Measurements from ENCODE around the gene RPS6KC1.
A peak's percentile ranks its signal among the peaks of the same experiment; 100 is the strongest.
"Not testable (repeated sequence)": the region's sequence is repeated elsewhere in the genome, so short reads cannot be mapped to it uniquely, and the experiment has no call there.

Gene RPS6KC1, protein sequence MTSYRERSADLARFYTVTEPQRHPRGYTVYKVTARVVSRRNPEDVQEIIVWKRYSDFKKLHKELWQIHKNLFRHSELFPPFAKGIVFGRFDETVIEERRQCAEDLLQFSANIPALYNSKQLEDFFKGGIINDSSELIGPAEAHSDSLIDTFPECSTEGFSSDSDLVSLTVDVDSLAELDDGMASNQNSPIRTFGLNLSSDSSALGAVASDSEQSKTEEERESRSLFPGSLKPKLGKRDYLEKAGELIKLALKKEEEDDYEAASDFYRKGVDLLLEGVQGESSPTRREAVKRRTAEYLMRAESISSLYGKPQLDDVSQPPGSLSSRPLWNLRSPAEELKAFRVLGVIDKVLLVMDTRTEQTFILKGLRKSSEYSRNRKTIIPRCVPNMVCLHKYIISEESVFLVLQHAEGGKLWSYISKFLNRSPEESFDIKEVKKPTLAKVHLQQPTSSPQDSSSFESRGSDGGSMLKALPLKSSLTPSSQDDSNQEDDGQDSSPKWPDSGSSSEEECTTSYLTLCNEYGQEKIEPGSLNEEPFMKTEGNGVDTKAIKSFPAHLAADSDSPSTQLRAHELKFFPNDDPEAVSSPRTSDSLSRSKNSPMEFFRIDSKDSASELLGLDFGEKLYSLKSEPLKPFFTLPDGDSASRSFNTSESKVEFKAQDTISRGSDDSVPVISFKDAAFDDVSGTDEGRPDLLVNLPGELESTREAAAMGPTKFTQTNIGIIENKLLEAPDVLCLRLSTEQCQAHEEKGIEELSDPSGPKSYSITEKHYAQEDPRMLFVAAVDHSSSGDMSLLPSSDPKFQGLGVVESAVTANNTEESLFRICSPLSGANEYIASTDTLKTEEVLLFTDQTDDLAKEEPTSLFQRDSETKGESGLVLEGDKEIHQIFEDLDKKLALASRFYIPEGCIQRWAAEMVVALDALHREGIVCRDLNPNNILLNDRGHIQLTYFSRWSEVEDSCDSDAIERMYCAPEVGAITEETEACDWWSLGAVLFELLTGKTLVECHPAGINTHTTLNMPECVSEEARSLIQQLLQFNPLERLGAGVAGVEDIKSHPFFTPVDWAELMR

DNA sequence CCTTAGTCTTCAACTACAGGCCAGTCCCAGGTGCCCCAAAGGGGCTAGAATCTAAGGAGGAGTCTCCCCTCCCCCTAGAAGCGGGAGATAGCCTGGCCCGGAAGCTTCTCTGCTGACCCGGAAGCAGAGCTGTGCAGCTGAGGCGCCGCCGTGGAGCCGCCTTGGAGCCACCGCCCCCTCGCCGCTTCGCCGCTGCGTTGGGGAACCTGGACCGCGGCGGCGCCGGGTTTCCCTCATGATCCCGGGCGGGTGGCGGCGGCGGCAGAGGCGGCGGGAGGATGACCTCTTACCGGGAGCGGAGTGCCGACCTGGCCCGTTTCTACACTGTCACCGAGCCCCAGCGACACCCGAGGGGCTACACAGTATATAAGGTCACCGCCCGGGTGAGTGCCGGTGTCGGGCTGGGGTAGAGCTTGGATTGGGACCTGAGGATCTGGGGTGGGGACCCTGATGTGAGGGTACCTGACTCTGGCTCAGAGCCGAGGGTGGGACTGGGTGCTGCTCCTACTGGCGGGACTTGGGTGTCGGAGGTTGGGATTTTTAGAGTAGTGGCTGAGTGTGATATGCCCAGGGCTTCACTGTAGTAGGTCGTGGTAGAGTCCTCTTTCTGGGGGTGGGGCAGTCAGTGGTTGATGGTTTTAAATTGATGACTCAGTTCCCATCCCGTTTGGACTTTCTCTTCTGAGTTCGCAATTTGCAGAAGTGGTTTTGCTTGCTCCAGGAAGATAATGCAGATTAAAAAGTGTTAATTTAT is at the start of gene RPS6KC1:
TSS of gene RPS6KC1 (plus strand) at position 115 of the 754 bp plus-strand sequence. CDS start at position 279, 164 bp downstream.
- DNase-seq (ENCODE audit: low read depth in 2 of 2): peak; percentile 60

DNA sequence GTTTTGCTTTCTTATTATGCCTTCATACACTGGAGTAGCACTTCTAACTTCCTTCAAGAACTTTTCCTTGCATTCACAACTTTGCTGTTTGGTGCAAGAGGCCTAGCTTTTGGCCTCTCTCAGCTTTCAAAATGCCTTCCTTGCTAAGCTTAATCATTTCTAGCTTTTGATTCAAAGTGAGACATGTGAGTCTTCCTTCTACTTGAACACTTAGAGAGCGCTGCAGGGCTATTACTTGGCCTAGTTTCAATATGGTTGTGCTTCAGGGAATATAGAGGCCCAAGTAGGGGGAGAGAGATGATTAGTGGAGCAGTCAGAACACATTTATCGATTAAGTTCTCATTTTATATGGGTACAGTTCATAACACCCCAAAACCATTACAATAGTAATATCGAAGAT is 47.8 kb upstream of the RPS6KC1 start:
- no peak for DNase-seq (ENCODE audit: low read depth in 2 of 2)

DNA sequence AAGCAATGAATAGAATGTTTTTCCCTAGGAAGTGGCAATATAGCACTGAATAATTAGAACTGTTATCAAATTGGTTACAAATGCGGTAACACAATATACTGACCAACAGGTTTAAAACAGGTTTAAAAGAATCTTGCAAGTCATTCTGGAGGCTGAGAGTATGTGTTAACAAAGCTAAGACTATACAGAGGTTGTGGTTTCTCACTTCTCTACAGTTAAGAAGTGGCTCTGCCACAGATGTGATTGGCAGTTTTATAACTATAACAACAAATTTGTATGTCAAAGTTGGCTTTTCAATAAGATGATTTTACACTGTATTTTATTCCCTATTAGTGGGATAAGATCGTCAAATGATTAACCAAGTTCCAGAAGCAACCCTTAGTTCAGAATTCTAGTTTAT is 42.5 kb upstream of the RPS6KC1 start:
- no peak for DNase-seq (ENCODE audit: low read depth in 2 of 2)

GRCh38 chr1:213014642-213015041 is 36.4 kb upstream of the RPS6KC1 start:
- DNase-seq (ENCODE audit: low read depth in 2 of 2): no peak

- peak; percentile 95 to 96 for DNase-seq (ENCODE audit: low read depth in 2 of 2)
Measured at GRCh38 chr1:213015099-213016050, 35.7 kb upstream of the RPS6KC1 start, which contains the start of gene ANGEL2. Gene ANGEL2, minus strand, starts transcription at chr1:213015867. Its CDS starts 196 bp downstream, at chr1:213015671.

- DNase-seq (ENCODE audit: low read depth in 2 of 2): no peak
Measured at GRCh38 chr1:213017447-213018273, 33.4 kb upstream of the RPS6KC1 start.

DNA sequence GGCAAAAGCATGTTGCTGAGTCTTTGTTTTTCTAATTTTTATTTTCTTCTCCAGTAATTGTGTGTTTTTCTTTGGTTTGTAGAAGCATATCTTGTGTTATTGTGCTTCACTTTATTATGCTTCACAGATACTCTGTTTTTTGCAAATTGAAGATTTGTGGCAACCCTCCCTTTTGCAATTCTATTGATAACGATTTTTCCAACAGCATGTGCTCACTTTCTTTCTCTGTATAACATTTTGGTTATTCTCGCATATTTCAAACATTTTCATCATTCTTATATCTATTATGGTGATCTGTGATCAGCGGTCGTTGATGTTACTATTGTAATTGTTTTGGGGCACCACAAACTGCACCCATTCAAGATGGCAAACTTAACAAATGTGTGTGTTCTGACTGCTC is 31.6 kb upstream of the RPS6KC1 start:
- no peak for DNase-seq (ENCODE audit: low read depth in 2 of 2)

DNA sequence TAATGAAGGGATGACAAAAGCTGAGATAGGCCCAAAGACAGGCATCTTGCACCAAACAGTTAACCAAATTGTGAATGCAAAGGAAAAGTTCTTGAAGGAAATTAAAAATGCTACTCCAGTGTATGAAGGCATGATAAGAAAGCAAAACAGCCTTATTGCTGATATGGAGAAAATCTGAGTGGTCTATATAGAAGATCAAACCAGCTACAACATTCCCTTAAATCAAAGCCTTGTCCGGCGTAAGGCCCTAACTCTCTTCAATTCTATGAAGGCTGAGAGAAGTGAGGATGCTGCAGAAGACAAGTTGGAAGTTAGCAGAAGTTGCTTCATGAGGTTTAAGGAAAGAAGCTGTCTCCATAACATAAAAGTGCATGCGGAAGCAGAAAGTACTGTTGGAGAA is 31.0 kb upstream of the RPS6KC1 start:
- no peak for DNase-seq (ENCODE audit: low read depth in 2 of 2)

- not testable (repeated sequence) for DNase-seq (ENCODE audit: low read depth in 2 of 2)
Measured at GRCh38 chr1:213027024-213027423, 24.0 kb upstream of the RPS6KC1 start.

- DNase-seq (ENCODE audit: low read depth in 2 of 2): no peak
Measured at GRCh38 chr1:213032651-213033050, 18.4 kb upstream of the RPS6KC1 start.

DNA sequence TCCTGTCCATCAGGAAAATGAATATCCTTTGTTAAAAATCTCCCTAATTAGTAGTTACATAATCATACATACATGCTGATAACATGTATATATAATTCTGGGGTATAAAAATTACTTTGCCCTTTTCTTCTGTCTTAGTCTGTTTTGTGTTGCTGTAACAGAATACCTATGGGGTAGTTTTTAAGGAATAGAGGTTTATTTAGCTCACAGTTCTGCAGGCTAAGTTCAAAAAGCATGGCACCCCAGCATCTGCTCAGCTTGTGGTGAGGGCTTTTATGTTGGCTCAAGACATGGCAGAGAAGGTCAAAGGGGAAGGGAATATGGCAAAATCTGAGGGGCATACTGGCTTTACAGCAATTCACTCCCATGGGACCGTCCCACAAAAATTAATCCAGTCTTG is 16.3 kb upstream of the RPS6KC1 start:
- DNase-seq (ENCODE audit: low read depth in 2 of 2): no peak

DNA sequence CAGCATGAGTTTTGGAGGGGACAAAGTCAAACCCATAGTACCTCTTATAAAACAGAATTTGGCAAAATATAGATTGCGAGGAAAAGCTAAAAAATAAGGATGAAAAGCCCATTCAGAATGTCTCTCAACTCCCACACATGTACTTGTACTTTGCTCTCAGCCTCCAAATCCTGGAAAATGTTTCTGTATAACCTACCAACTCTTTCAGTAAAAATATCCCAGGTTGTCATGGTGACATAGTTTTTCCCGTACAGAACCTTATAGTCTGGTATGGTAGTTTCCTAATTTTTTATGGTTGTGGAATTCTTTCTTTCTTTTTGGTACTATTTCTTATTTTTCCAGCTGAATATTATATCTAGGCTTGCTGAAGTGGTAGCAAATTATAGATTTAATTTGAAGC is 15.5 kb upstream of the RPS6KC1 start:
- DNase-seq (ENCODE audit: low read depth in 2 of 2): no peak

GRCh38 chr1:213041443-213041842 is 9.6 kb upstream of the RPS6KC1 start:
- DNase-seq (ENCODE audit: low read depth in 2 of 2): peak; percentile 40 to 42

DNA sequence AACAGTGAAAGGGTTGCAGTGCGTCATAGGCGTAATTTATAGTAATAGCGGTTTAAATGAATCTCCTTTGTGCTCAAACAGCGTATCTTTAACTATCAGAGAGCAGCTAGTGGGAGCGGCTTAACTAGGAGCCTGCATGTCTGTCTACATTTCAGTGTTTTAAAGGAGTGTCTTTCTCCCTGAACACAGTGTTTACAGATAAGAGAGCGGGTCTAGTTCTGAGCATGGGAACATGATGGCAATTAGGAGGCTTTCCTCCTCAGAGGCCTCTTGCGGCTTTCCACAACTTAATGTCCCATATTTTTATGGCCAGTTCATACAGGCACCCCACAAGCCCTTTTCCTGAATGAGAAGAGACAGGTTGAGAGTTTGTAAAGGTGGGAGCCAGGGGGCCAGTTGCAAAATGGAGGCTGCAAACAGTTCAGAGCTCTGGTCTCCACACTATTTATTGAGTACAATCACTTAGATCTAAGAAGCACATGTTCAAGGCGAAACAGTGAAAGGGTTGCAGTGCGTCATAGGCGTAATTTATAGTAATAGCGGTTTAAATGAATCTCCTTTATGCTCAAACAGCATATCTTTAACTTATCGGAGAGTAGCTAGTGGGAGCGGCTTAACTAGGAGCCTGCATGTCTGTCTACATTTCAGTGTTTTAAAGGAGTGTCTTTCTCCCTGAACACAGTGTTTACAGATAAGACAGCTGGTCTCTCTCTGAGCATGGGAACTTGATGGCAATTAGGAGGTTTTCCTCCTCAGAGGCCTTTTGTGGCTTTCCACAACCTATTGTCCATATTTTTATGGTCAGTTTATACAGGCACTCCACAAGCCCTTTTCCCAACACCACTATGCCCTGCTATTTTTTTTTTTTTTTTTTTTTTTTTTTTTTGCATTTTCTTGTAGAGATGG is 5.5 kb upstream of the RPS6KC1 start:
- not testable (repeated sequence) for DNase-seq (ENCODE audit: low read depth in 2 of 2)

DNA sequence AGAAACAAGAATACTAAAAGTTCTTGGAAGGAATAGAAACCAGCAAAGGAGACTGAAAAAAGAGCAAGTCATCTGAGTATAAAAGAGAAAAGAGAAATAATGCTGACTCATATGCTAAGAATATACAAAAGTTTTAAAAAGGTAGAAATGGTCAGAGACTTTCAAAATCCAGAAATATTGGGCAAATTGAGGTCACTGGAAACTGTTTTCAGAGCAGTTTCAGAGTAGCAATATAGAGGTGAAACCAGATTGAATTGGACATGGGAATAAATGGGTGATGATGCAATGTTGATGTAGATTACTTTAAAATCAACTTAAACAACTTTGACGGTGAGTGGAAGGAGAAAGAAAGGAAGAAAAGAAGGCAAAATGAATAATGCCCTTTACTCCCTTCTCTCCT is 1.8 kb upstream of the RPS6KC1 start:
- DNase-seq (ENCODE audit: low read depth in 2 of 2): no peak

- no peak for DNase-seq (ENCODE audit: low read depth in 2 of 2)
Measured at GRCh38 chr1:213050745-213051126, 305 bp upstream of the RPS6KC1 start.

DNA sequence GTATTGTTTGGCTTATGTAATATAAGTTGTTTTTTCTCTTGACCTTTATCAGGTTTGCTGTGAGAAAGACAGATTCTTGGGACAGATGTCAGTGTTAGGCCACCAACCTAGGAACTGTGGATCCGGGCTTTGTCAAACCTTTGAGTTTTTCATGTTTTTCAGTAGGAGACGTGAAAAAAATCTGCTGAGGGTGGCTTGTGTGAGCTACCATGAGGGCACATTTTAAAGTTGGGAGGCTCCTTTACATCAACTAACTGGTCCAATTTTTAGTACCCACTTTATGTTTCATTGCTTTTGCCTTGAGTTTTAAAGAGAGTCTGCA is 801 bp downstream of the RPS6KC1 start:
- no peak for DNase-seq (ENCODE audit: low read depth in 2 of 2)

DNA sequence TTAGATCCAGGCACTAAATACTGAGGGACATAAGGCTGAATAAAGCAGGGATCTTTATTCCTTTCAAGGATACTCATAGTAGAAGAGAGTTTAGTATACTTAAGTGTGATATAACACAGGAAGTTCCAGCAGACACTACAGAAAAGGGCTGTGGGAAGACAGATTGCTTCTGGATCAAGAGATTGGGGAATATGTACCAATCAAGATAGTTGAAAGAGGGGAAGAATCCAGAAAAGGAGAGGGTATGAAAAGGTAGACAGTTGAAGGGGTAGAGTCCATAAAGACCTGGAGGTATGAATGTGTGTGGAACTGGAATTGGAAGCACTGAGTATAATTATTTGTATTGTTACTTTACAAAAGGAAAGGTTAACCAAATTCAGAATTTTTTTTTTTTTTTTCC is 2.4 kb downstream of the RPS6KC1 start:
- no peak for DNase-seq (ENCODE audit: low read depth in 2 of 2)

- no peak for DNase-seq (ENCODE audit: low read depth in 2 of 2)
Measured at GRCh38 chr1:213054142-213054541, 3.1 kb downstream of the RPS6KC1 start.
